Stimulated activated effector memory CD8-positive, alpha-beta T cell treated with anti-CD3 and anti-CD28 coated beads, Interleukin-12 subunit alpha, Interleukin-12 subunit beta, amount 100 ng/mL, for 72 hours (primary cell): ENCODE data around the gene LIF.
A peak's percentile ranks its signal among the peaks of the same experiment; 100 is the strongest.
"Not testable (repeated sequence)": the region's sequence is repeated elsewhere in the genome, so short reads cannot be mapped to it uniquely, and the experiment has no call there.

Experiments
- ATAC-seq: fragments of 150-1000 bp; cut with Tn5 transposase; 2 replicates; pipeline ENCODE4 v1.10.0; 2021
- DNase-seq, 2 donors: peaks; one replicate each; pipeline ENCODE4 v3.0.0; 2021 to 2022; ENCODE audit warnings: low spot score in 2 of 2
- H3K27ac Mint-ChIP-seq: one replicate; pipeline ENCODE4 v1.8.0; 2022; ENCODE audit warnings: mild to moderate bottlenecking, mixed read lengths
- H3K36me3 Mint-ChIP-seq: one replicate; pipeline ENCODE4 v1.8.0; 2022; ENCODE audit warnings: mild to moderate bottlenecking, mixed read lengths
- H3K4me1 Mint-ChIP-seq: one replicate; pipeline ENCODE4 v1.8.0; 2022; ENCODE audit warnings: mixed read lengths
- H3K4me3 Mint-ChIP-seq: one replicate; pipeline ENCODE4 v1.8.0; 2022; ENCODE audit warnings: mild to moderate bottlenecking, mixed read lengths
- H3K9me3 Mint-ChIP-seq: one replicate; pipeline ENCODE4 v1.8.0; 2022; ENCODE audit warnings: mixed read lengths

LIF gene

GRCh38 chr22:30244066-30244465 lies 2.5 kb downstream of the LIF start:
- H3K4me1 Mint-ChIP-seq: peaks cover 61% of the 10 kb centered on the region
- peak overlapping the region; percentile 96 for H3K4me3 Mint-ChIP-seq
- H3K9me3 Mint-ChIP-seq: no peaks in the 10 kb centered on the region
- no peak for ATAC-seq
- H3K36me3 Mint-ChIP-seq: peaks cover 49% of the 10 kb centered on the region
- peak overlapping the region; percentile 45 for H3K27ac Mint-ChIP-seq
- no peak for DNase-seq

DNA sequence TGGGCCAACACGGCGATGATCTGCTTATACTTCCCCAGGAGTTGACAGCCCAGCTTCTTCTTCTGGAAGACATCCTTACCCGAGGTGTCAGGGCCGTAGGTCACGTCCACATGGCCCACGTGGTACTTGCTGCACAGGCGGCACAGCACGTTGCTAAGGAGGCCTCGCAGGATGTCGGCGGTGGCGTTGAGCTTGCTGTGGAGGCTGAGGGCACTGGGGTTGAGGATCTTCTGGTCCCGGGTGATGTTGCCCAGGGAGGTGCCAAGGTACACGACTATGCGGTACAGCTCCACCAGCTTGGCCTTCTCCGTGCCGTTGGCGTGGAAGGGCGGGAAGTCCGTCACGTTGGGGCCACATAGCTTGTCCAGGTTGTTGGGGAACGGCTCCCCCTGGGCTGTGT lies 2.9 kb downstream of the LIF start:
- no peak for ATAC-seq
- Mint-ChIP-seq H3K4me3 (peak overlapping the region; percentile 96), H3K4me1 (peaks cover 61% of the 10 kb centered on the region), H3K27ac (peak overlapping the region; percentile 45), H3K9me3 (no peaks in the 10 kb centered on the region), H3K36me3 (peaks cover 49% of the 10 kb centered on the region)
- DNase-seq: no peak

DNA sequence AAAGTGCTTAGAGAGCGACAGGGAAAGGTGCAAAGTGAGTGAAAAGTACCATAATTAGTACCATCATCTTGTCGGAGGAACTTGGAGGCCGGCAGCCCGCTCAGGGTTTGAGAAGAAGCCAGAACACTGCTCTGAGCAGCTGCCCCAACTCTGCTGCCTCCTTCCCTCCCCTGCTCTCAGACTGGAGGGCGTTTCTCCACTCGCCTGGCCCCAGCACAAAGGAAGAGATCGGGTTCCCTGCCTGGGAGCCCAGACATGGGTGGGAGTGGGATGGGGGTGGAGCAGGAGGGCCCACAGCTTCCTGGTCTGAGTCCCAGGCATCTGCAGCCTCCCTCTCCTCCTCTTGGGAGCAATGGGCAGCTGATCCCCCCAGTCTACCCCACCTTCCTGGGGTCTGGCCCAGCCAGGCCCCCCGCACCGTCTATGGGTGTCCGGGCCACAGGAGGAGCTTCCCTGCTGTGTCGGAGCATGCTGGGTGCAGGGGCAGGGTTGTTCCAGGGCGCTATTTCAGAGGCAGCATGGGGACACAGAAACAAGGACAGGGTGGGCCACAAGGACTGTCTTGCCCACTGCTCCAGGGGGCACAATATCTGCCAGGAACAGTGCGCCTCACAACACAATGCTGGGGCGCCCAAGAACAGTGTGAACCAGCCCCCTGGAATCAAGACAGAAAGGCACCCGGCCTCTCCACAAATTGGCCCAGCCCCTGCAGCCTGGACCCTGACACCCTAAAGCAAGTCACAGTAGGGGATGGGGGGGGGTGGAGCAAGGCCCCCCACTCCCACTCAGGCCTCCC lies 4.8 kb downstream of the LIF start:
- no peak for ATAC-seq
- peaks cover 46% of the 10 kb centered on the region for H3K4me1 Mint-ChIP-seq
- H3K27ac Mint-ChIP-seq: no peak overlapping the region
- peaks cover 48% of the 10 kb centered on the region for H3K36me3 Mint-ChIP-seq
- no peak overlapping the region for H3K4me3 Mint-ChIP-seq
- DNase-seq: no peak
- H3K9me3 Mint-ChIP-seq: no peaks in the 10 kb centered on the region

GRCh38 chr22:30240541-30241417 lies 5.8 kb downstream of the LIF start:
- H3K9me3 Mint-ChIP-seq: no peaks in the 10 kb centered on the region
- H3K4me3 Mint-ChIP-seq: no peak overlapping the region
- peaks cover 38% of the 10 kb centered on the region for H3K36me3 Mint-ChIP-seq
- no peak overlapping the region for H3K27ac Mint-ChIP-seq
- H3K4me1 Mint-ChIP-seq: peaks cover 36% of the 10 kb centered on the region
- ATAC-seq (no peak), DNase-seq (no peak)

- no peak overlapping the region for H3K27ac Mint-ChIP-seq
- ATAC-seq (no peak), DNase-seq (no peak)
- H3K4me1 Mint-ChIP-seq: peaks cover 26% of the 10 kb centered on the region
- no peak overlapping the region for H3K4me3 Mint-ChIP-seq
- peaks cover 28% of the 10 kb centered on the region for H3K36me3 Mint-ChIP-seq
- no peaks in the 10 kb centered on the region for H3K9me3 Mint-ChIP-seq
These were observed 6.8 kb downstream of the LIF start for GRCh38 chr22:30239488-30240405.

- Mint-ChIP-seq H3K36me3 (peaks cover 19% of the 10 kb centered on the region), H3K4me1 (peaks cover 18% of the 10 kb centered on the region), H3K27ac (peak overlapping the region; percentile 61), H3K9me3 (no peaks in the 10 kb centered on the region), H3K4me3 (no peak overlapping the region)
- ATAC-seq (peak; percentile 19), DNase-seq (no peak)
These were observed 7.7 kb downstream of the LIF start for GRCh38 chr22:30238661-30239487.

DNA sequence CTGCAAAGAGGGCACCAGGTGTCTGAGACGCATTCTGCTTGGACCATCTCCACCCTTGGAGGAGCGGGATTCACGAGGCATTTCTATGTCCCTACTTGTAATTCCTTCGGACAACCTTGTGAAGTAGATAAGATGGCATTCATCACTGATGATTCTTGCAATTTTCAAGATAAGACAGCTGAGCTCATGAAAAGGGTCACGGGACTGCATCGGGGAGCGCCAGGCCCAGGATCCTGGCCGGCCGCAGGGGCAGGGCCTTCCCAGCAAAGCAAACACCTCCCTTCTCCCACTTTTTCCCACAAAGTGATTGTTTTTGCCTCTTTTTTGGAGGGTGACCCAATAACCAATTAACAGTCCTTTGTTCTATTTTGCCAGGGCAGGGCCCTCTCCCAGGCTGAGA lies 8.4 kb downstream of the LIF start:
- ATAC-seq: no peak
- Mint-ChIP-seq H3K36me3 (peaks cover 12% of the 10 kb centered on the region), H3K27ac (peak overlapping the region; percentile 61), H3K9me3 (no peaks in the 10 kb centered on the region), H3K4me1 (peaks cover 11% of the 10 kb centered on the region), H3K4me3 (no peak overlapping the region)
- no peak for DNase-seq

GRCh38 chr22:30236875-30237274 lies 9.7 kb downstream of the LIF start:
- no peak overlapping the region for H3K4me3 Mint-ChIP-seq
- H3K4me1 Mint-ChIP-seq: peaks cover 7% of the 10 kb centered on the region
- no peak overlapping the region for H3K27ac Mint-ChIP-seq
- no peaks in the 10 kb centered on the region for H3K9me3 Mint-ChIP-seq
- ATAC-seq: no peak
- H3K36me3 Mint-ChIP-seq: no peaks in the 10 kb centered on the region
- DNase-seq: no peak

DNA sequence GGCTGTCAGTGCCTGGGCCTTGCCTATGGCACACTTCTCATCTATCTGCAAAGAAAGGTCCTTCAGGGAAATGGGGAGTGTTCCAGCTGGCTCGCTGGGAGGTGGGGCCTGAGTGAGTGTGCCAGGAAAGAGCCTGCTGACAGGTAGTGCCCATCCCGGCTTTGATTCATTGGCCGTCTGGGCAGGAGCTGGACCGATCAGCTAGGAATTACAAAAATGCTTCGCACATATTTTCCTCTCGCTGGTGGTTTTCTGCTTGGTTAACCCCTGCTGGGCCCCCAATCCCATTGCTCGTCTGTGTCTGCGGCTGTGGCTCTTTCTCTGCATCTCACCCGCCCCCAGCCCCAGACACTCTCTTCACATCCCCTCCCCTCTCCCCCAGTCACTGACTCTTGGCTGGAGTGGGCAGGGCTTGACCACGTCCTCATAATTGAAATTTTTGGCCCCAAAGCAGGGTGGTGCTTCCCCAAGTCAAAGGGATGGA lies 10.8 kb downstream of the LIF start:
- ATAC-seq (no peak), DNase-seq (no peak)
- Mint-ChIP-seq H3K4me1 (peaks cover 7% of the 10 kb centered on the region), H3K36me3 (no peaks in the 10 kb centered on the region), H3K9me3 (no peaks in the 10 kb centered on the region), H3K27ac (no peak overlapping the region), H3K4me3 (no peak overlapping the region)

- no peaks in the 10 kb centered on the region for H3K9me3 Mint-ChIP-seq
- no peak overlapping the region for H3K27ac Mint-ChIP-seq
These were observed 11.6 kb downstream of the LIF start for GRCh38 chr22:30234786-30235470.

DNA sequence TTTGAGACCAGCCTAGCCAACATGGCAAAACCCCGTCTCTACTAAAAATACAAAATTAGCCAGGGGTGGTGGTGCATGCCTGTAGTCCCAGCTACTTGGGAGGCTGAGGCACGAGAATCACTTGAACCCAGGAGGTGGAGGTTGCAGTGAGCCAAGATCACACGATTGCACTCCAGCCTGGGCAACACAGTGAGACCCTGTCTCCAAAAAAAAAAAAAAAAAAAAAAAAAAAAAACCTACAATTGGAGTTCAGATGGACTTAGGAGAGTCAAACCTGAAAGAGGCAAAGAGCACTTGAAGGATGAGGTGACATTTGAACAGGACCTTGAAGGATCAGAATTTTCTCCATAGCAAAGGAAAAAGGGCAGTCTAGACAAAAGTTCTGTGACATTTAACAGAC lies 12.2 kb downstream of the LIF start:
- H3K4me3 Mint-ChIP-seq, DNase-seq, ATAC-seq, H3K27ac Mint-ChIP-seq, H3K9me3 Mint-ChIP-seq, H3K4me1 Mint-ChIP-seq, H3K36me3 Mint-ChIP-seq: not testable (repeated sequence)

More at GRCh38 chr22:30234786-30235470, 11.6 kb downstream of the LIF start:
- DNase-seq: no peak
- no peak overlapping the region for H3K4me3 Mint-ChIP-seq
- peaks cover 7% of the 10 kb centered on the region for H3K4me1 Mint-ChIP-seq
- ATAC-seq: peak; percentile 8
- H3K36me3 Mint-ChIP-seq: no peaks in the 10 kb centered on the region

DNA sequence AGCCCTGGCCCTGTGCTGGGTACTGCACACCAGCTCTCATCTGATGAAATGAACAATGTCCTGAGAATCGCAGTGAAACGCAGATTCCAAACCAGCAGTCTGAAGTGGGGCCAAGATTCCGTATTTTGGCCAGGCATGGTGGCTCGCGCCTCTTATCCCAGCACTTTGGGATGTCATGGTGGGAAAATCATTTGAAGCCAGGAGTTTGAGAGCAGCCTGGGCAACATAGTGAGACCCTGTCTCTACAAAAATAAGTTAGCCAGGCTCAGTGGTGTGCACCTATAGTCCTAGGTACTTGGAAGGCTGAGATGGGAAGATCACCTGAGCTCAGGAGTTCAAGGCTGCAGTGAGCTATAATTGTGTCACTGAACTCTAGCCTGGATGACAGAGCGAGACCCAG lies 13.0 kb downstream of the LIF start:
- no peaks in the 10 kb centered on the region for H3K9me3 Mint-ChIP-seq
- H3K4me1 Mint-ChIP-seq: peaks cover 7% of the 10 kb centered on the region
- DNase-seq: no peak

DNA sequence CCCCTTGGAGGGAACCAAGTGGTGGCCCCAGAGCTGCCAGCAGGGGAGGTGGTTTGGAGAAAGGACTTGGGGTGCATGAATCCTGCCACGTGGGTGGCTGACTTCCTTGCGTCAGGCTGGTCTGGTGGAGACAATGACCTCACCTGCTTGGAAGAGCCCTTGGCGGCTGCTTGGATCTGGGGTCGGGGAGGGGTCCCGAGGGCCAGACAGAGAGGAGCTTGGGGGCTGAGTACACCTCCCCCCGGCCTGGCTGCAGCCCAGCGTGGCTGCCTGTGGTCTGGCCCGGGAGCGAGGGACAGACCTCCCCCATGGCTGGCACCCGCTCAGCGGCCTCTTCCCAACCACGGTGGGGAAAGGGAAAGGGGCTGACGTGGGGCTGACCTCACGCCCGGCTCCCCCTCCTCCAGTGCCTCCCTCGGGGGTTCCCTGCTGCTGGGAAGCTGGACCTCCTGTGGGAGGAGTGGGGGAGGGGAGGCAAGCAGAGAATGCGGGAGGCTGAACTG lies 13.8 kb downstream of the LIF start:
- no peak for ATAC-seq
- H3K27ac Mint-ChIP-seq: no peak overlapping the region
- no peaks in the 10 kb centered on the region for H3K9me3 Mint-ChIP-seq
- no peak overlapping the region for H3K4me3 Mint-ChIP-seq
- H3K36me3 Mint-ChIP-seq: no peaks in the 10 kb centered on the region
- peaks cover 5% of the 10 kb centered on the region for H3K4me1 Mint-ChIP-seq
- no peak for DNase-seq

More for the DNA sequence above, 13.0 kb downstream of the LIF start:
- ATAC-seq: no peak
- no peak overlapping the region for H3K27ac Mint-ChIP-seq
- H3K4me3 Mint-ChIP-seq: no peak overlapping the region
- H3K36me3 Mint-ChIP-seq: no peaks in the 10 kb centered on the region
